ENCODE measurements around the gene SFXN4. TPM values are rescaled to one million over a fixed set of nuclear protein-coding genes. Genes with fewer than 3 reads are reported as not detected.
A peak's percentile ranks its signal among the peaks of the same experiment; 100 is the strongest.

SFXN4 gene
- total and polyA plus RNA-seq, 2 of the 13 experiments (the other 11 are each of a cell fraction or from before 2014, with no cell fraction given): 47.7 to 64.9 TPM

- TF ChIP-seq ARNT (IDR thresholded peaks at IDR 0.05) (no peak), ZMAT3 (CRISPR knock-in tag; conservative IDR thresholded peaks at IDR 0.05) (0 out of 2 replicates have a peak, but pooled peaks have one; percentile 26), SOX13 (IDR thresholded peaks at IDR 0.05) (no peak), SOX13 (CRISPR knock-in tag; conservative IDR thresholded peaks at IDR 0.05 in 1 of 2, IDR thresholded peaks at IDR 0.05 in 1 of 2) (peak in 1 of 2 experiments; percentile 24; a peak in 1 of 4 replicates), ZNF724P (CRISPR knock-in tag; IDR thresholded peaks at IDR 0.05; ENCODE audit: borderline replicate concordance) (no peak), FOXK1 (CRISPR knock-in tag; IDR thresholded peaks at IDR 0.05; ENCODE audit: borderline replicate concordance, low read depth) (peak; percentile 59; the same call in 1 of the 2 replicates), GFI1 (CRISPR knock-in tag; IDR thresholded peaks at IDR 0.05; ENCODE audit: borderline replicate concordance) (no peak; the same call in 1 of the 2 replicates), GMEB2 (CRISPR knock-in tag; IDR thresholded peaks at IDR 0.05; ENCODE audit: low read depth) (no peak), ZNF580 (CRISPR knock-in tag; IDR thresholded peaks at IDR 0.05; ENCODE audit: borderline replicate concordance, low read depth) (no peak), GABPB1 (CRISPR knock-in tag; IDR thresholded peaks at IDR 0.05) (no peak), HOMEZ (CRISPR knock-in tag; IDR thresholded peaks at IDR 0.05; ENCODE audit: low read depth) (no peak), CREM (IDR thresholded peaks at IDR 0.05) (peak; percentile 32), CREM (CRISPR knock-in tag; IDR thresholded peaks at IDR 0.05) (no peak), JDP2 (CRISPR knock-in tag; IDR thresholded peaks at IDR 0.05; ENCODE audit: borderline replicate concordance) (no peak), NONO (IDR thresholded peaks at IDR 0.05) (no peak), NONO (CRISPR knock-in tag; conservative IDR thresholded peaks at IDR 0.05) (peak; percentile 13; the same call in 1 of the 2 replicates), MAFK (conservative IDR thresholded peaks at IDR 0.05 in 1 of 2, IDR thresholded peaks at IDR 0.05 in 1 of 2; ENCODE audit: low read length in 2 of 2) (no peak), ZNF224 (CRISPR knock-in tag; IDR thresholded peaks at IDR 0.05) (0 out of 2 replicates have a peak, but pooled peaks have one; percentile 12), ZNF562 (CRISPR knock-in tag; IDR thresholded peaks at IDR 0.05; ENCODE audit: borderline replicate concordance) (no peak), SMAD3 (CRISPR knock-in tag; IDR thresholded peaks at IDR 0.05) (no peak), ZNF713 (CRISPR knock-in tag; IDR thresholded peaks at IDR 0.05) (0 out of 2 replicates have a peak, but pooled peaks have one; percentile 8), ZNF280B (CRISPR knock-in tag; IDR thresholded peaks at IDR 0.05; ENCODE audit: borderline replicate concordance) (no peak), ZFP37 (CRISPR knock-in tag; IDR thresholded peaks at IDR 0.05; ENCODE audit: borderline replicate concordance) (no peak), ZGPAT (CRISPR knock-in tag; IDR thresholded peaks at IDR 0.05) (no peak), MEF2D (CRISPR knock-in tag; IDR thresholded peaks at IDR 0.05) (peak; percentile 59; the same call in 1 of the 2 replicates)
Observed at GRCh38 chr10:119177708-119178371, 12.3 kb upstream of the SFXN4 start (continued).
